Glomerular visceral epithelial cell (primary cell): ENCODE measurements around the gene ESYT2.

Experiments used
- DNase-seq: peaks from one replicate; pipeline ENCODE4 v3.0.0-alpha.2; 2016; ENCODE audit errors: extremely low spot score

Gene ESYT2

DNA sequence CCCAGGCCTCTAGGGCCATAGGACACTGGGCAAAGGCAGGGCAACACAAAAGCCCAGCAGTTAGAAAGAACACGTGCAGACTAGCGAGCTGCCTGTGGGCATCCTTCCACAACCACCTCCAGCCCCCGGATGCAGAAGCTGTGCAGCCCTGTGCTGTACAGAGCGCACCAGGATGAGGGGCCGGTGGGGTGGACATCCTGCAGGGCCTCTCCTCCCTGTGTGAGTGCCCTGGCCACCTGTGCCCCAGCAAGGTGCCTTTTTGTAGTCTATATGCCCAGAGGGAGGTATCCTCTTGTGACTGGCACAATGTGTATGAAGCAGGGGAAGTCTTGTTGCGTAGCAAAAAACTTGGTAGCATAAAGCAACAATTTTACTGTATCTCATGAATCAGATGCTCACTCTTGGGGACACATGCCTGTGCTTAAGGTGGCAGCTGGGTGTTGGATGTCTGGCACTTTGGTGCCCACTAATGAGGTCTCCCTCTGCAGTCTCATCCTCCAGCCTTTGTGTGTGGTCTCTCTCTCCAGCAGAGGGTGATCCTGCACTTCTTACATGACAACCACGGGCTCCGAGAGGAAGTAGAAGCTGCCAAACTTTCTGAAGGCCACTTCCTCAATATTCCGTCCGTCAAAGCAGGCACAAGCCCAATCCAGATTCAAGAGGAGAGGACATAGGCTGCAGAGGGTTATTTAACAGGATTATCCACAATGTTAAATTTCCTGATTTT lies 133.4 kb downstream of the ESYT2 start:
- peak; percentile 51 for DNase-seq

DNA sequence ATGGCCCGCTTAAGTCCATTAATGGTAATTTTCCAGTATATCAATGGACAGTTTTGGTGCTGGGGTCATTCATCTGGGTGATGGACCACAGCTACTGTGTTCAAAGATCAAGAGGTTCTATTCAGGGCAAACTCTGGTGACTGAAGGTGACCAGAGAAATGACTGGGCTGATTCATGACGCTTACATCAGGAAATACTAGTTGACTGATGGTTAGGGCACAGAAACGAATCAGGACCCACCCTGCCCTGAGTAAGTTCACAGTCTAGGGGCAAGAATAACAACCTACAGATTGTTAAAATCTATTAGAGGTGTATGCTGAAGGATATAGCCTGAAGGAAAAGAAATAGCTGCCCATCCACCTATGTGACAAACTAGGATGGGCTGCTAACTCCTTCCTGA lies 134.3 kb downstream of the ESYT2 start:
- DNase-seq = no peak

DNA sequence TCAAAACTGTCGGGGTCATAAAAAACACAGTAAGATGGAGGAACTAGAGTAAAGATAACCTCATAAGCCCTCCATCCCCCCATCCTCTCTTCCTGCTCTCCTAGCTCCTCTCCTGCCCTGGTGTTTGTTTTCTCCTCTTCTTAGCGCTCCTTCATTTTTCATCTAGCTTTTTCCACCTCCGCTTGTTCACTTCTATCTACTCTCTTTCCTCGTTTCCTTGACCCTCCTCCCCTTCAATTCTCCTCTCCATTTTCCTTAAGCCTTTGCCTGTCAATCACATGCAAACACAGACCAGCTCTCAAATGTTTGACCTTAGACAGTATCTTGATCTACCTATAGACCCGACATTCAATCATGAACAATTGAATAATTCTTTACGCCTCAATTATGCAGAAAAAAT lies 134.7 kb downstream of the ESYT2 start:
- DNase-seq = no peak

DNA sequence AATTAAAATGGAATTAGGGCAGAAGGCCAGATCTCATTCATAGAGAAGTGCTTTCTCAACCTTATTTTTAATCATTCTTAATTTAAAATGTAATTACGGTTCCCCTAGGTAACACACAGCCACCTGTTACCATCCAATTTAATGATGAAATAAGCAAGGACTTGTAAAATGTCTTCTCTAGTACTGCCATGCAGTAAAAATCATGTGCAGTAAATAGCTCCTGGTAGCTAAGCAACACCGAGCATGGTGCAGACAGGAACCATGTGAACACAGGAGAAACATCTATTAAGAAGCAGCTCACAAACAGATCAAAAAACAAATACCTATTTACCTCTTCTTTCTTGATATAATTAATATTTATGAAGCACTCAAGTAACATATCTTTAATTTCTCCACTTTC lies 139.8 kb downstream of the ESYT2 start:
- no peak for DNase-seq

DNA sequence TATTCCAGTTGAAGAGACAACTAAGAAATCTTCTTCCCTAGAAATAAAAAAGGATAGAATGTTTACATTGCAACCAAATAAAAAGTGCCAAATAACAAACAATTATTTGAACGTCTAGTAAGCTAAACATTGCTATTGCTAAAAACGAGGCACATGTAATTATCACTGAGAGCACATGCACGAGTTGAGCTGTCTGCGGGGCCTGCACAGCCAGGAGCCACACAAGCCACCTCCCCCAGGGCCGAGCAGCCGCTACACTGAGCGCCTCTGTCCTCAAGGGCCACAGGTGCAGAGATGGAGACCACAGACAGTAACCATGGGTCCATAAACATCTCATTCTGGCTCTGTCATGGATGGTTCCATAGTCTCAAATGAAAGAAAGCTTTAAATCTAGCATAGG lies 141.9 kb downstream of the ESYT2 start:
- no peak for DNase-seq

DNA sequence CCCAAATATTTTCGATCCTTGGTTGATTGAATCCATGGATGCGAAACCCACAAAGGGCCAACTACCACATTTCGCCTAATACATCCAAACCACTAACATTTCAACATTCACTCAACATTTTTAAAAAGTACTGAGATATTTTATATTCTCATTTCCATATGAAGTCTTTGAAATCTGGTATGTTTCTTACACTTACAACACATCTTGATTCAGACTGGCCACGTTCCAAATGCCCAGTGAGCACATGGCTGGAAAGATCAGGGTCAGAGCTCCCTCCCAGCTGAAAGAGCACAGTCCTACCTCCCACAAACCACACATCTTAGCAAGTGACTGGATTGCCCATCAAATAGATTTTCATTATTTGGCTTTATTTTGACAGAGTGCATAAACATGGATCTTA lies 143.6 kb downstream of the ESYT2 start:
- peak; percentile 28 for DNase-seq

DNA sequence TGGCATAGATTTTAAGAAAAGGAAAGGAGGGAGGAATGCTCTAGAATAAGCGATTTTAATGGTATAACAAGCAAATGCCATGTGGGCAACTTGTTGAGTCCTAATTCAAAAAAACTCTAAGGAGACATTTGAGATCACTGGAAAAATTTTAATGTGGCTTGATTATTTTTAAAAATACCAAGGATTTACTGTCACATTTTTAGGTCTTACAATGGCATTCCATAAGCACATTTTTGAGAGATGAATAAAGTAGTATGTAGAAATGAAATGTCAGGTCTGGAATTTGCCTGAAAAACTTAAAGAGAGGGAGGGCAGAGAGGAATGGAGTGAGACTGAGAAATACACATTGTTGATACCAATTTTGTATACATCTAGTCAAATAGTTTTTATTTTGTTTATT lies 145.0 kb downstream of the ESYT2 start:
- DNase-seq = no peak

DNA sequence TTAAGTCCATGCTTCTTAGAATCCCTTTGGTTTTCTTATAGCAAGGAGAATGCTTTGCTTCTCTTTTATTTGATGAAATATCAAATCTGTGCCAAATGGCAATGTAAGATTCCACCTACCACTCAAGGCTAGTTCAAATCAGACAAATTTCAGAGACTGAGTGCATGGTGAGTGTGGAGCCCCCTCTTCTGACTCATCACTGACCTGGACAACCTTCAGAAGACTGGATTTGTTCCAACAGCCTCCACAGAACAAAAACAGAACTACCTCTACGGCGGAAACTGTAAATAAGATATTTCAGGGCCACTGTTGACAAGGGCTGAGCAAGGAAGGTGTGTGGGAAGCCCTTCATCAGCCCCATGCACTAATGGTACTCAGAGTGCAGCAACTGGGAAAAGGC lies 145.8 kb downstream of the ESYT2 start:
- DNase-seq = peak; percentile 16

DNA sequence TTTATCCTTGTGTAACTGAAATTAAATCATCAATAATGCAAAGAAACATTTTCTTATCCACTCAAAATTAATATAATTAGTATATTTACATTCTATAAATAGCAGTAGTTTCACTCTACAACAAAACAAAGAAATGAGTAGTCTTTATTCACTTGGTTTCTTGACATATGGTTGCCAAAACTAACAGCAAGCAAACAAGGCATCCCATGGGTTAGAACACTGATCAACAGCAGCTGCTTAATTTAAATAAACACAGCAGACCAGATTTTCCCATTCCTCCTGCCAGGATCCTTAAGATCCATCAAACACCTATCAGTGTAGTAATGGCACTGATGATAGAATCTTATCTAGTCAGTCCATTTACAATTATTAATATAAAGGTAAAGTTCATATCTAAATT lies 146.9 kb downstream of the ESYT2 start:
- no peak for DNase-seq
